HG03039 (cell line): Measurements from ENCODE around the gene HDHD5.
A peak's percentile ranks its signal among the peaks of the same experiment; 100 is the strongest.

ENCODE experiments used
- ATAC-seq: cut with Tn5 transposase; IDR thresholded peaks from one replicate; pipeline ENCODE4 v1.9.1; 2021; ENCODE audit warnings: mild to moderate bottlenecking, moderate library complexity; ENCODE audit not compliant: unreplicated experiment

The HDHD5 gene

DNA sequence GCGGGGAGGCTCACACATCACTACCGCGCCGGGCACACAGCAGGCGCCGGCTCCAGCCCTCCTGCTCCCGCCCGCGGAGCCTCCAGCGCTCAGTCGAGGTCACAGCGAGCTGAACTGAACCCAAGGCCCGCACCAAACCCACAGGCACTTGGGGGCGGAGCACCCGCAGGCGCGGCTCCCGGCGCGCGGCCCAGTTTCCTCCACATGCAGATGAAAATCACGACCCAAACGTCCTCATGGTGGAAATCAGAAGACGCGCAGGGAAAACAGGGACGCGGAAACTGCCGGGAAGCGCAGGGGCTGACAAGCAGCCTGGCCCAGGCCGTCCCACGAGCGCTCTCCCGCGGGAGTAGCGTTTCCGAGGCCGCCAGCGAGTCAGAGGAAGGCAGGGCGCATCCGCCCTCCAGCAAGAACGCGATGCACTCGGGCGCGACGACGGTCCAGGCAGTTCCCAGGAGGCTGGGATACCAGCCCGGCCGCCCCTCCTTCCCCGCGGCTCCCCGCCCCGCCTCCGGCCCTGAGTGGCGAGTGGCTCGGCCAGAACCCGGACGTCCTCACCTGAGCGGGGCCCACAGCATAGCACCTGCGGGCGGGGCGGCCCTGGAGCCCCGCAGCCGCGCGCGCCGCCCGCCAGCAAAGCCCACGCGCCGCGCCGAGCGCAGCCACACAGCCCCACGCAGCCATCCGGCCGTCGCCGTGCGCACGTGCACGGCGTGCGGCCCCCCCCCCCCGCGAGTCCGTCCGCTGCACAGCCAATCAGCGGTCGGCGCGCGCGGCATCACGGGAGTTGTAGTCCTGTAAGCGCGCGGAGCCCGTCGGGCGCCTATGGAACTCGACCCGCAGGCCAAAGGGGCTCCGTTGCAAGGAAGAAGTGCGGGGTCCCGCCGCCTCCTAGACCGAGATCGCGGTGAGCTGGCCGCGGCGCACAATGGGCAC lies at the start of gene HDHD5:
Gene HDHD5, minus strand, starts transcription at position 710 of the 936 bp plus-strand sequence. Its CDS starts 26 bp downstream, at position 684.
- ATAC-seq: peak; percentile 63

DNA sequence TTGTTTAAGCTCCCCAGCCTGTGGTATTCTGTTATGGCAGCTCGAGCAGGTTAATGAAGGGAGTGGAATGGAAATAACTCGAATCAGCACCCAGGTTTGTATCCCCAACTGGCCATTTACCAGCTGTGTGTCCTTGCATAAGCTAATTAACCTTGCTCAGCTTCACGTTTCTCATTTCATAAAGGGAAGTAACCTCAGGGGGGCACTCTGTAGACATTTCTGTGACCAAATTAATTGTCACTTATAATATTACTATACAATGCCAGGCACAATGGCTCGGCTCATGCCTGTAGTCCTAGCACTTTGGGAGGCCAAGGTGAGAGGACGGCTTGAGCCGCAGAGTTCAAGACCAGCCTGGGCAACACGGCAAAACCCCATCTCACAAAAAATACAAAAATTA lies 46.4 kb upstream of the HDHD5 start:
- no peak for ATAC-seq

DNA sequence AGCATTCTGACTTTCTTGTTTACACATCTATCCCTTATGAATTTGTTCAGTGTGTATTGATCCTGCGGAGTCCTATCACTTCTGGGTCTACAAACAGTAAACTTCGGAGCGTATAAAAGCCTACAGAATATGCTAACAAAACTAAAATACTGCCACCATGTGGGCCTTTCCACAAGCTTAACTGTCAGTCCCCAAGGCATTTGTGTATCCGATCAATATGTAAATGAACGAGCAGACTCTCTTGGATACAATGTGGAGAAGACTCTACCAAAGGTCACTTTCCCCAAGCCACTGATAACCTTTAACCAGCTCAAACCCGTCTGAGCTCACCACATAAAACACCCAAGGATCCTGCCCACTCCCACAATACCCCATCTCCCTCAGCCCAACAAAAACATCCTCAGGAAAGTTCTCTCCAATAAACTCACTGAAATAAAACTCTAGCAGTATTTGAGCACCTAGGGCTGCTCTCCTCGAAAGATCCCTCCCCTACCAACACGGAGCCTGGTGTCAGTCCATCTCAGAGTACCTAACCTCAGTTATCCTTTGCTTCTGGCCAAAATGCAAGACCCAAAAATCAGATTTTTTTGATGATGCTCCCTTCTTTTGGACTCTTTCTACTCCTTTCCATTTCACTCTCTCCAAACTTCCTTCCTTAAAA lies 42.3 kb upstream of the HDHD5 start:
- no peak for ATAC-seq

DNA sequence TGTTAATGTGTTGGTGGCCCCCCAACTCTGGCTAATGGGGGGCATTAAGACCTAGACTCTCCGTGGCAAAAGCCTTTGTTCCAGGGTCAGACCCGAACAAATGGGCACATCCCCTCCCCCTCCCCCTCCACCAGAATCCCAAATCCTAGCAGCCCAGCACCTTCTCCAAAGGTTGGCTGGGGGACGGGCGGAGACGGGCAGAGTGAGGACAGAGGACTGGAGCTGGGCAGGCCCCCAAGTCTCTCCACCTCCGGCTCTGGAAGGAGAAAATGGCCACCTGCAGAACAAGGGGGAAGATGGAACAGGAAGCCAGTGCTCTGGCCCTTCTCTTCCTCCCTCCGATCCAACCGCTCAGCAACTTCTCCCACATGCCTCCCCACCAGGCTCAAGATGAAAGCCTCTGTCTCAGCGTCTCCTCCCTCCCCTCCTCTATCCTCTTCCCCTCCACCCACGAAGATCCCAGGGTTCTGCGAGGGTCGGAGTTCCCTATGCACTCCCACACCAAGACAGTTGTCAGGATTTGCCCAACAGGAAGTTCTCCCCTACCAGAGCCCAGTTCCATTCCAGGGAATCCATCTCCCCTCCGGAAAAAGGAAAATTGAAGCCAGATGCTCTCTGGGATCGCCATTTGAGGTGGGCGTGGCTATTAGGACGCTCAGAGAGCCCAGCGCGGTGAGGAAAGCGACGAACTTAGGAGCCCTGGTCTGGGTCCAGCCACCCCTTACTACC lies 40.1 kb upstream of the HDHD5 start:
- ATAC-seq: no peak

DNA sequence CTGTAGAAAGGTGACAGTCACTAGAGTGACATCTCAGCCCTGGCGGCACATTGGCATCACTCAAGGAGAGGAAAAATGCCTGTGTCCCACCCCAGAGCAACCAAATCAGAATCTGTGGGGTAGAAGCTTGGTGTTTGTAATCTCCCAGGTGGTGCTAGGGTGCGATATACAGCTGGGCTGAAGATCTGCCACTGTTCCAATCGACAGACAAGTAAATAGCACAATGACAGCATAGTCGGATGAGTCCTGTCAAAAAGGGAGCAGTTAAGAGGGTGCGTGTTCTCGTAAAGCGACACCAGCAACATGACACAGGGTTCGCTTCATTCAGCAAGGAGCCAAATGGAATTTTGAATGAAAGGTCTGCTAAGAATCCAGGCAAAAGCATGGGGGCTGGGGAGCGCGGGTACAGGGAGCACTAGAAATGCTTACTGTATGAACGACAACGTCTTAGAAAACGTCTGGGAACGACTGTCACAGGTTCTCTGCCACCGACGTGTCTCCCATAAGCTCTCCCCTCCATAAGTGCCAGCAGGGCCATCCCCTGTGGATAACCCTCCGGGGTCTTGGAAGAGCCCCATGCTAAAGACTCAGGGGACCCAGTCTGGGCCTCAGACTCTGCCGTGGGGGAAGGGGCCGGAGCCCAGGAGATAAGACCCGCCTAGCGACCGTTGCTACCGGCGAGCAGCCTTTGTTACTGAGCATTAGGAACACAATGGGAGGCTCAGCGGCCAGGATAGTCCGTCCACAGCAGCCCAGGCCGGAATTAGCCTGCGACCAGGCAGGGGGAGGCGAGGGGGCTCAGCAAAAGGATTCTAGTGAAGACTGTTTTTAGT lies 39.3 kb upstream of the HDHD5 start:
- ATAC-seq: no peak

DNA sequence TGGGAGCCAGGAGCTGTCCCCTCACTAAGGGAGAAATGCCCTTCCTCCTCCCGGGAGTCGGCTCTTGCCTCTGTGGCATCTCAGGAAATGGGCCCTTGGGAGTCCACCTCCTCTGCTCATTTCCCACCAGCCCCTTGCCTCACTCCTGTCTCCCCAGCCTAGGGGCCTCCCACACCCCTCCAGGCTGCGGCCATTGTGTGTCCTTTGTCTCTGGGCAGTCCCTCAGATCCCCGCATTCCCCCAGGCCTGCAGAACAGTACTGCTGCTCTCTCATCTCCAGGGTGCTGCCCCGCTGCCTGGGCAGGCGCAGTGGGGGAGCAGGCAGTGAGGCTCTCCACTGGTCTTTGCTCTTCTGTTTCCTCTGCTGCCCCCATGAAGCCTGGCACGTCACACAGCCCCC lies 35.1 kb upstream of the HDHD5 start:
- no peak for ATAC-seq

DNA sequence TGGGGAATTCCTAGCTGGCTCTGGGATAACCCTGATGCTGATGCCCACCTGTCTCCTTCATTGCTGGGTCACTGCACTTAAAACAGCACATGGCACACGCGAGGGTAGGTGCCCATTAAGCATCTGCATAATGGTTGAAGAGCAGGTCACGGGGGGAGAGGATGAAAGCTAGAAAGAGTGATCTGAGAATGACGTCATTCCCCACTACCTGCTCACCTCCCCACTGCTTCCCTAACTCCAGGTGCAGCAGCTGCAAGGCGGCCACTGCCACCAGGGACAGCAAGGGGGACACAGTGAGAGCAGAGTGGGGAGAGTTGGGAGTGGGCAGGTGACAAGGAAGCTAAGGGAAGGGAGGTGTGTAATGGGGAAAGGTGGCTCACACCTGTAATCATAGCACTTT lies 33.1 kb upstream of the HDHD5 start:
- no peak for ATAC-seq

DNA sequence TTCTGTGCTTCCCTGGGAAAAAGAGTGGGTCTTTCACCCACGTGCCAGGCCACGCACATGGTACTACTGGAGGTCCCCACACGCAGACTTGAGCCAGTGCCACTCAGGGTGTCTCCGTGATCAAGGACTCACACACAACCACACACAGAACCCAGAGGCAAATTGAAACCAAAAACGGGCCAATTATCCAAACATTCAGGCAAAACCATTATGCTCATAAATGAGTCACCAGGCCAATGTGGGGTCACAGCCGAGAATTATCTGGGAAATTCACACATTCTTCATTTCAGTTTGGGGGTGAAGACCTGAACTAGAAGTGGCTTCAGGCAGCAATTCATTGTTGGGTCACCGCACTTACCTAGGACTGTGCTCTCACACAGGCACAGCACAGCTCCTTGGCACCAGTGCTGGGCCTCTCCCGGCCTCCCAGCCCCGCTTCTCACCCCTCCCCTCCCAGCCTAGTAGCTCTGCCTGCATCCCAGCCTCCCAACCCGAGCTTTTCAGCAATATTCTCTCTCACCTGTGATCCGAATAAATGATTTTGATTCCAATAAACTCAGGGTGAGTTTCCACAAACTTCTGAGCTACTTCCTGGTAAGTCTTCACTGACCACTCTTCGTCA lies 32.2 kb upstream of the HDHD5 start:
- no peak for ATAC-seq

DNA sequence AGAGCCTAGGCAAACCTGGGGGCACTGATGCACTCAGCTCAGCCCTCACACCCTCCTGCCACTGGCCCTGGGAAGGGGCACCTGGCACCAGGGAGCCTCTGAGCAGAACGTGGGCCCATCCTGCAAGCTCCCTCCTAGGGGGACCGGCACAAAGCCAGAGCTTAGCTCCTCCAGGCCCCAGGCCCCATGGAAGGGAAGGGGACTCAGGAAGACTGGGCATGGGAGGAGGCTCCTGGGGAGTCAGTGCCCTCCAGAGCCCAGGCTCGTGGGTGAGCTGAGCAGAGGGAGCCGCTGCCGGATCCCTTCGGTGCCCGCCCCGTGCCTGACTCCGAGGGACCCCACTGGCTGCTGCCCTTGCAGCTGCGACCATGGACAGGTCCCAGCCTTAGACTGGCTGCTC lies 31.6 kb upstream of the HDHD5 start:
- ATAC-seq: no peak

DNA sequence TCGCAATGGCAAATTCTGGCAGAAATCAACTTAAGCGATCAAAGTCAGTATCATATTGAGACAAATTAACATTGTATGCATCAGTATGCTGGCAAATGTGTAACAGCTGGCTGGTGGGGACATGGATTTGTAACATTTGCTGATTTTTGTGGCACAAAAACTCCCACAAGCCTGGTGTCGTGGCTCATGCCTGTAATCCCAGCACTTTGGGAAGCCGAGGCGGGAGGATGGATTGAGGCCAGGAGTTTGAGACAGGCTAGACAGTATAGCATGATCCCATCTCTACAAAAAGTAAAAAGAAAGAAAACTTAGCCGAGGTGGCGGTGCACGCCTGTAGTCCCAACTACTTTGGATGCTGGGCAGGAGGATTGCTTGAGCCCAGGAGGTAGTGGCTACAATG lies 17.6 kb upstream of the HDHD5 start:
- ATAC-seq: no peak

DNA sequence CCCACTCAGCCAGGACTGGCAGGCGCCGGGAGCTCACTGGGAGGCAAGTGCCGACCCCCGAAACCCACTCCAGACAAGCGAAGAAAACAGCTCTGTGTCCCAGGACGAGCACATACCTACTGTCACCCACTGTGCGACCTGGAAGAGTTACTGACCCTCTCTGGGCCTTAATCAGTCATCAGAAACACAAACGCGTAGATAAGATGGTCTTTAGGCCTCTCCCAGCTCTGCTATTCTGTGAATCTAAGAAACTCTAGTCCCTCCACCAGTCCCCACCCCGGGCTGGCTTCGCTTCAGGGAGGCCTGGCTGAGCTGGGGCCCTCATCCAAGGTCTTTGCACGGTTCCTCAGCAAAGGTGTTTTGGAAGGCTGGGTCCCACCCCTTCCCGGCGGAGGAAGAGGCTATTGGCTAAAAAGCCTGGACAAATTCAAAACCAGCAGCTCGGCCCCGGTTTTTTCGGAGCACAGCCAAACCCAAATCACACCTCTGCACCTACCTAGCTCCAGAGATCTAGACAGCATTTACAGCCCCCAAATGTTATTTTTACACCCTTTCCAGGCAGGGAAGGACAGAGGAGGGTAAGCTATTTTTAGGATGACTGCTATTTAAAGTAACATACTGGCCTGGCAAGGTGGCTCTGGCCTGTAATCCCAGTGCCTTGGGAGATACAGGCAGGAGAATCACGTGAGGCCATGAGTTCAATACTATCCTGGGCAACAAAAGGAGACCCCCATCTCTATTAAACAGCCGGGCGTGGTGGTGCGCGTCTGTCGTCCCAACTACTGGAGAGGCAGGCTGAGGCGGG lies 13.2 kb upstream of the HDHD5 start:
- ATAC-seq: no peak

DNA sequence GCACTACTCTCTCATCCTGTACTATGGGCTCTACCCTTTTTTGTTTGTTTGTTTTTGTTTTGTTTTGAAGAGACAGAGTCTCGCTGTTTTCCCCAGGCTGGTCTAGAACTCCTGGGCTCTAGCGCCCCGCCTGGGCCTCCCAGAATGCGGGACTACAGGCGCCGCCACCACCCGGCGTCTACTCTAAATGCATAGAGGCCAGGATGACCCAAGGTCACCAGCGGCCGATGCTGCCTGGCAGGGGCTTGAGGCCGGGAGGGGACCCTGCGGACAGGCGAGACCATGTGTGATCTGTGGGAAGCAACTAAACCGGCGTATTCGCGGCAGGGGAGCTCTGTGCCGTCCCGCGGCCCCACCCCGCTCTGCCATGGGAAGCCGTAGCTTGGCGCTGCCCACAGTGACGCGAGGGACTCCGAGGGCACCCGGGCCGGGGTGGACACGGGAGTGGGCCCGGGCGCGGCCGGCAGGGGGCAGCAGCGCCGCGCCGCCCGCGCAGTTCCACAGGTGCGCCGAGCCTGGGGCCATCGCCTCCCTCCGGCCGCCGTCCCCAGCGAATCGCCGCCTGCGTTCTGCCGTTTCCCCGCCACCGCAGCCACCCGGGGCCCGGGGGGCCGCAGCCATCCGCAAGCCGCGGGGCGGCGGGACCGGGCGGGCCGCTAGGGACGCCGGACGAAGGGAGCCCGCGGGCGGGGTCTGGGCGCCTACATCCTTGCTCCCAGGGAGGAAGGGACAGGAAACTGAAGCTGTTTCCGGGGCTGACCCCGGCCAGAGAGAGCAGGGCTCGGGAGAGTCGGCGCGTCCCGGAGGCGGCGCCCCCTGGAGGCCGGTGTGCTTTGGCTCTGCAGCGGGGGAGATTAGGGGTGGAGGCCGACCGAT lies 12.3 kb upstream of the HDHD5 start:
- peak; percentile 85 for ATAC-seq

DNA sequence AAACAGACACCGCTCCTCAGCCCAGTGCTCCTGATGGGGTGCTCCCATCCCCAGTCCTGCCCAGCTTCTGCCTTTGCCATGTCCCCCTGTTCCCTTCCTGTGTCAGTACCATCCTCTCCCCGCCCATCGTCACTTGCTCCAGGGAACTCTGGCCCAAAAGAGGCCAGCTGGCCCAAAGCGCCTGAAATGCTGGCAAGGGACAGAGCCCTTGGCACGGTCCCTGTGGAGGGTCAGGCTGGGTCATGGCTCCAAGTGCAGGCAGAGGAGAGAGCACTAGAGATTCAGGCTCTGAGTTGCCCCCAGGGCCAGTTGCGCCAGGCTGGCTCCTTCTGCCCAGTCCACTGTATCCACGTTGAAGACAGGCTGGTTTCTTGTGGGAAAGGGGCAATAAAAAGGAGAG lies 8.4 kb upstream of the HDHD5 start:
- no peak for ATAC-seq

DNA sequence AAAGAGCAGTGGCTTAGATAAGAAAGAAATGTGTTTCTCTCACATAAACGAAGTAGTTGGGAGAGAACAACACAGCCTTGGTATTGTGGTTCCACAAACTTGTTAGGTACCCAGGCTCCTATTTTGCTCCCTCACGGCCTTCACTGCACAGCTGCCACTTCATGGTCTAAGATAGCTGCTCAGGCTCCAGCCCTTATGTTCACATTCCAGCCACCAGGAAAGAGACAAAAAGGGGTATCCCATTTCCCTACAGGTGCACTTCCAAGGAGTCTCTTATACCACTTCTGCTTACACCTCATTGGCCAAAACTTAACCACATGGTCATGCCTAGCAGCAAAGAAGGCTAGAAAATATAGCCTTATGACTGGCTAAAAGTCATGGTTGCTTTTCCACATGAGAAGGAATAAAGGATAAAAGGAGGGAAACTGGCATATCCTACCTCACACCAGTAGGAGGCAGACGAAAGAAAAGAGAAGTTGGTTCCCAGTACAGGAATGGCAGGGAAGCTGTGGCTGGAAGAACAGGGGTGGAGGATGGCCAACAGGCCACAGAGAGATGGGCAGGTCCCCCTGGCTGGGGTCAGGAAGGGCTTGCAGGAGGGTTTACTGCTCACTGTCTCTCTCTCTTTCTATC lies 5.4 kb upstream of the HDHD5 start:
- no peak for ATAC-seq

DNA sequence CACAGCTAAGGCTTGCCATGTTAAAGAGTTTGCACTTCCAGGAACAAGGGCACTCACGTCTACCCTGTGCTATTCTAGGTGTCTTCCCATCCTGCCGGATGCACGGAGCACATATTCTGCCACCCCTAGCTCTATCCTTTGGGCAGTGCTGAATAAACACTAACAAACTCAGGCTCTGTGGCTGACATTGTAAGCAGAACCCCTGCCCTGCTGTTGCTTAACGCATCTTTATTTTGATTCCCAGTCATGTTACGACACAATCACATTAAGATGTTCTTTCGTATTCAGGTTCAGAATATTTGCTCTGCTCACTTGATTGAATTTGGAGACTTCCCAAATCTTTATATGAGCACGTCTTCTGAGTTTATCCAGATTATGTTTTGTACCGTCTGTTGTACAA lies 3.7 kb upstream of the HDHD5 start:
- ATAC-seq: no peak

DNA sequence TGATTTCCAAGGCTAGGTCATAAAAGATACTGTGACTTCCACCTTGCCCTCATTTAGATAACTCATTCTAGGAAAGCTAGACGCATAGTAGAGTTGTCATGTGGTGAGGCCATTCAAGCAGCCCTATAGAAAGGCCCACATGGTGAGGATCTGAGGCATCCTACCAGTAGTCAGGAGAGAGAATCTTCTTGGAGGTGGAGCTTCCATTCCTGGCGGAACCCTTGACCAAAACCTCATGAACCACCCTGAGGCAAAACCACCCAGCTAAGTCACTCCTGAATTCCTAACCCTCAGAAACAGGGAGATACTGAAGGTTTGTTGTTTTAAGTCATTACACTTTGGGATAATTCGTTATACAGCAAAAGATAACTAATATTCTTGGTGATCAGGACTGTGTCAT lies 2.9 kb upstream of the HDHD5 start:
- no peak for ATAC-seq

DNA sequence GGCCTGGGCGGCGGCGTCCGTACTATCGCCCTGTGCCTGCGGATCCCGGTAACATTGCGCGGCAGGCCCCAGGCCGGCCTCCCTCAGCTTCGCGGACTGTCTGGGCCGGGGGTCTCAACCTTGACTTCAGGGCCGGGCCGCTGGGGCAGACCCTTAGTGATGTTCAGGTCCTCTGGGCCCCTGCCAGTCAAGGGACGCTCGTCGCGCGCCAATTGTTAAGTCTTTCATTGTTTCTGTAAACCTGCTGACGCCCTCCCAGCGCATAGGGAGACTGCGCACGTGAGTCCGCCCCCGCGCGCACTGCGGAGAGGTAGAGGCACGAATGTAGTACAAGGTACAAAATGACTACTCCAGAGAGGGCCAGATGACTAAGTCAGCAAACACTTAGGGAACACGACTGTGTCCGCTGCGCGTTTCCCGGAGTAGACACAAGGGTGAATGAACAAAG lies 451 bp upstream of the HDHD5 start:
- ATAC-seq: peak; percentile 3

DNA sequence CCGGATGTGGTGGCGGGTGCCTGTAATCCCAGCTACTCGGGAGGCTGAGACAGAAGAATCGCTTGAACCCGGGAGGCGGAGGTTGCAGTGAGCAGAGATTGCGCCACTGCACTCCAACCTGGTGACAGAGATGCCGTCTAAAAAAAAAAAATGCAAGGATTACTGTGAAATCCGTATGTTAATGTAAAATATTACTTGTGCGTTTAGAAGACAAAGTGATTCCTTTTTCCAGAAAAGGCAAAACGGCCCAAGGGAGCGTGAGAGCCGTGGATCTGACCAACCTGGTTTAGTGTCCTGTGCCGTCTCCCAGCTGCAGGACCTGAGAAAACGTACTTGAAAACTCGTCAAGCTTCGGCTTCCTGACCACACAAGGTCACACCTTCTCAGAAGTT lies 905 bp downstream of the HDHD5 start:
- ATAC-seq: no peak
